GM12865 (cell line): ENCODE data around the gene SAMD4B.
"Not testable (repeated sequence)": the region's sequence is repeated elsewhere in the genome, so short reads cannot be mapped to it uniquely, and the experiment has no call there.

ENCODE experiments used
- DNase-seq: peaks from one replicate; pipeline ENCODE4 v3.0.0; 2010; ENCODE audit warnings: low read depth
- H3K4me3 ChIP-seq: 2 replicates; pipeline ENCODE4 v1.5.1; 2011; ENCODE audit warnings: mild to moderate bottlenecking, low read depth, low read length, control low read depth
- TF ChIP-seq, protein P1 (sequence below): IDR thresholded peaks from 2 replicates; pipeline ENCODE4 v1.5.1; 2011; ENCODE audit warnings: low read length, control low read depth, low read depth, inconsistent platforms; ENCODE audit not compliant: insufficient read depth; ENCODE audit errors: missing control alignments

Gene SAMD4B

DNA sequence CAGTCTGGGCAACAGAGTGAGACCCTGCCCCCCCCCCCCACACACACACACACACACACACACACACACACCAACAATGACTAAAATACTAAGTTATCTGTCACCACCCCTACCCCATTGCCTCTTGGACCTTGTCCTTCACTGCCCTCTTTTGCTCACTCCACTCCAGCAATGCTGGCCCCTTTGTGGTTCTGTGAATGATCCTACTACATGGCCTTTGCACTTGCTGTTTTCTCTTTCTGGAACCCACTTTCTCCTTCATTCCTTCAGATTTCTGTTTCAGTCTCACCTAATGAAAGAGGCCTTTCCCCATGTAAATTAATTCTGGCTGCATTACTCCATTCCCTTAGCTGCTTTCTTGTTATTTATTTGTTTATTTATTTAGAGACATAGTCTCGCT, 2.5 kb upstream of the SAMD4B start:
- no peak overlapping the region for H3K4me3 ChIP-seq
- TF ChIP-seq, protein P1, sequence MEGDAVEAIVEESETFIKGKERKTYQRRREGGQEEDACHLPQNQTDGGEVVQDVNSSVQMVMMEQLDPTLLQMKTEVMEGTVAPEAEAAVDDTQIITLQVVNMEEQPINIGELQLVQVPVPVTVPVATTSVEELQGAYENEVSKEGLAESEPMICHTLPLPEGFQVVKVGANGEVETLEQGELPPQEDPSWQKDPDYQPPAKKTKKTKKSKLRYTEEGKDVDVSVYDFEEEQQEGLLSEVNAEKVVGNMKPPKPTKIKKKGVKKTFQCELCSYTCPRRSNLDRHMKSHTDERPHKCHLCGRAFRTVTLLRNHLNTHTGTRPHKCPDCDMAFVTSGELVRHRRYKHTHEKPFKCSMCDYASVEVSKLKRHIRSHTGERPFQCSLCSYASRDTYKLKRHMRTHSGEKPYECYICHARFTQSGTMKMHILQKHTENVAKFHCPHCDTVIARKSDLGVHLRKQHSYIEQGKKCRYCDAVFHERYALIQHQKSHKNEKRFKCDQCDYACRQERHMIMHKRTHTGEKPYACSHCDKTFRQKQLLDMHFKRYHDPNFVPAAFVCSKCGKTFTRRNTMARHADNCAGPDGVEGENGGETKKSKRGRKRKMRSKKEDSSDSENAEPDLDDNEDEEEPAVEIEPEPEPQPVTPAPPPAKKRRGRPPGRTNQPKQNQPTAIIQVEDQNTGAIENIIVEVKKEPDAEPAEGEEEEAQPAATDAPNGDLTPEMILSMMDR = no peak
- DNase-seq = no peak

DNA sequence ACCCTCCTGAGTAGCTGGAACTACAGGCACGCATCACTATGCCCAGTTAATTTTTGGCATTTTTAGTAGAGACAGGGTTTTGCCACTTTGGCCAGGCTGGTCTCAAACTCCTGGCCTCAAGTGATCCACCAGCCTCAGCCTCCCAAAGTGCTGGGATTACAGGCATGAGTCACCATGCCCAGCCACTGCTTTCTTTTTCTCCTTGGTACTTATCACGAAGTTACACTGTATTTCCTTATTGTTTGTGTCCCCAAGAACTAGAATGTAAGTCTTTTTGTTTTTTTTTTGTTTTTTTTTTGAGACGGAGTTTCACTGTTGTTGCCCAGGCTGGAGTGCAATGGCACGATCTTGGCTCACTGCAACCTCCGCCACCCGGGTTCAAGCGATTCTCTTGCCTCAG, 2.1 kb upstream of the SAMD4B start:
- H3K4me3 ChIP-seq, DNase-seq: not testable (repeated sequence)

DNA sequence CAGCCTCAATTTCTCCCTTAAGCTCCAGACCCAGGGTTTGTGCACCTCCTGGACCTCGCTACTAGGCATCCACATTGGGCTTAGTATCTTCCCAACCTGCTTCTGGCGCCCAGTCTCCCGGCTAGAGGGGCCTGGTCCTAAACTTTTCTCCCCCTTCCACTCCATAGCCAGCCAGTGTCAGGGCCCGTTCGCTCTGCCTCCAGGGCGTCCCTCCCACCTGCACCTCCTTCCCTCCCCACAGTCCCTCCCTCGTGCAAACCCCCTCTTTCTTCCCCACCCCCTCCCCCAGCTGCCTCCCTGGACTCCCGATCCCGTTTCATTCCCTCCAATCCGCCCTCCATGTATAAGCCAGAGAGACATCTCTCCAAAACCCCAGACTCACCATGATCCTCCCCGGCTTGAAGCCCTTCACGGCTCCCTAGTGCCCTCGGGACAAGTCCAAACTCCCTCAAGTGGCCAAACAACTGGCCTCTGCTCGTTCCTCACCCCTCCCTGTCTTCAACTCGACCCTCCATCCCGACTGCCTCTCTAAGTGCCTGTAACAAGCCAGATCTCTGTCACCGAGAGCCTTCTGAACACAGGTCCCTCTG, 997 bp upstream of the SAMD4B start:
- DNase-seq = no peak
- TF ChIP-seq, protein P1 = no peak
- peak overlapping the region; percentile 96 for H3K4me3 ChIP-seq

DNA sequence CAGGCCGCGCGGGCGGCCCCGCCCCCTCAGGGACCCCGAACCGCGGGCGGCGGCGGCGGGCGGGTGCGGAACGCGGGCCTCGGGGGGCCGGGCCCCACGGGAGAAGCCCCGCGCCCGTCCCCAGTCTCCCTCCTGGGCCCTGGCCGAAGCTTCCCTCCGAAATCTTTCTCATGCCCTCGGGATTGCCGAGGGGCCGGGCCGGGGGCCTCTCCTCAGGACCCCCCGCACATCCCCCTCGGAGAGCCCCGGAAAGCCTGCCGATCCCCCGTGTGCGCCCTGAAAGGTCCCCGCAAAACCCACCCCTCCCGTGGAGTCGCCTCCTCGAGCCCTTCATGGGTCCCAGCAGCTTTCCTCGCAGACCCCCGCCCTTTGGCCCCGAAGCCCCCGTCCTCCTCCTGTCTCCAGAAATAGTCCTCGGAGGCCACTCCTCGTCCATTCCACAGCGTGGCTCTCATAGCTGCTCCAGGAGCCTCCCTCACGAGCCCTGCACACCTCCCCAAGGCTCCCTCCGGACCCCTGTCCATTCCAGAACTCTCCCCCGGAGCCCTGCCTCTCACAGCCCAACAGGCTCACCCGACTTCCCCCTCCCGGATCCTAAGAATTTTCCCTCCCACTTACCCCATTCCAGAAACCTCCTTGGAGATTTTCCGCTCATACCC, 555 bp downstream of the SAMD4B start:
- peak overlapping the region; percentile 90 for H3K4me3 ChIP-seq
- DNase-seq = no peak
- TF ChIP-seq, protein P1 = no peak

DNA sequence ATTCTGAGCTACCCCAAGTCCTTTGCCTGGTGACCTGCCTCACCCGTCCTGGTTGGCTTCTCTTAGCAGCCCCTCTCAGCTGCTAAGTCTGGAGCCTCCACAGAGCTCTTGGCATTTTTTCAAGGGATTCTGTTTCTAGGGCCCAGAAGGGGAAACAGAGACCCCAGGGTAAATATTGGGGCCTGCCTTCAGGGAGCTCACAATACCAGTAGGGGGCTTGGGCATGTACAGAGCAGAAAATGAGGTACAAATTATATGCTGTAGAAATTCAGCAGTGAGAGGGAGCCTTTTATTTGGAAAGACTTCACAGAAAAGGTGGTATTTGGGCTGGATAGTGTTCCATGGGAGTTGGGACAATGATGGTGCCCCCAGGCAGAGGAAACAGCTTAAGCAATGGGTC, 3.7 kb downstream of the SAMD4B start:
- TF ChIP-seq, protein P1 = no peak
- H3K4me3 ChIP-seq = no peak overlapping the region
- DNase-seq = no peak

DNA sequence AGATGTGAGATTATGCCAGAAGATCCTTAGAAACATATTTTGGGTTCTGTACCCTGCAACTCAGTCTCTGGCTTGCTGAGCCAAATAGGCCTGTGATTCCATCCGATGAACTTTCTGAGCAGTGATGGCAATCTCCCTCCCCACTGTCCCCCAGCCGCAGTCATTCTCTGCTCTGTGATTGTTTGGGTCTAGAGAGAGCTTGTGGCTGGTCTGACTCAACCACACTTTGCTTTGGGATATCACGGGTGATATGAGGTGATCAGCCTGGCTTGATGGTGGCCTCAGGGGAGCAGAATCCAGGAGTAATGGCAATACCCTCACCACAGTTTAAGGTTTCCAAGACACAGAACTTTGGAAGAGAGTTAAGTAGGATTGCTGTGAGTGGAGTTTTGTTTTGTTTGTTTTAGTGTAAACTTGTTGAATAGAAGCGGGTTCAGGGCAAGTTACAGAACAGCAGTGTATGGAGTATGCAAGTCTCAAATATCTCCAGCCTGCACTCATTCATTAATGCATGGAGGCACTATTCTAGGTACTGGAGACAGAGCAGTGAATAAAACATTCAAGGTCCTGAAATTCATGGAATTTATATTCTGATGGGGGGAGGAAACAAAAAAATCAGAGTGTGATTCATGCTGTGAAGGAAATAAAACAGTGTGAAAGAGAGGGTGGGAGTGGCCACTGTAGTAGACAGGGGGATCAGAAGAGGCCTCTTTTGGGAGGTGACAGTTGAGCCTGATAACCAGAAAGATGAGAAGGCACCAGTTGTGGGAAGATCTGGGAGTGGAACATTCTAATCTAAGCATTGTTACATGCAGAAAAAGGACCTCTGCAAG, 5.3 kb downstream of the SAMD4B start:
- DNase-seq = no peak
- no peak overlapping the region for H3K4me3 ChIP-seq
- TF ChIP-seq, protein P1 = no peak

DNA sequence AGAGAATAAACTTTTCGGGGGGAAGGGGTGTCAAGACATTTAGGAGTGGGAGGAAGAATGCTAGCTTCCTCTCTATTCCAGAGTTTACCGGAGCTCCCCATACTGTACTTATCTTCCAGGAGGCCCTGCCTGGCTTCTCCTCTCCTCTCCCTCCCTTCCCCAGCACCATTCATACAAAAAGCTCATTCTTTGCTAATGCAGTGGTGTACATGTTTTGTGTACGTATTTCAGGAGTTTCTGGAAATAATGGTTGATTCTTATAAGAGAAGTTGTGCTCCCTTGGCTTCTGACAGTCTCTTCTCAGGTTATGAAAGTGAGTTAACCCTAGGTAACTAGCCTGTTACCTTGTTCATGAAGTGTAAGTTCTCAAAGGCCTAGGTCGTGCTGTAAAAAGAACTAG, 7.1 kb downstream of the SAMD4B start:
- no peak for DNase-seq
- no peak overlapping the region for H3K4me3 ChIP-seq
- TF ChIP-seq, protein P1 = no peak
